HEK293 (cell line): ENCODE data around the gene MTFR1L.

Experiments used
- BCL11A ChIP-seq: fragments of 450-650 bp; formaldehyde crosslinking; IDR thresholded peaks from 2 replicates; pipeline ENCODE4 v1.5.1; 2016; ENCODE audit warnings: low read depth, missing biosample characterization, missing genetic modification characterization
- GFI1B ChIP-seq: fragments of 450-650 bp; formaldehyde crosslinking; IDR thresholded peaks from 2 replicates; pipeline ENCODE4 v1.5.1; 2016; ENCODE audit warnings: missing biosample characterization, missing genetic modification characterization
- GLIS2 ChIP-seq: fragments of 450-650 bp; formaldehyde crosslinking; IDR thresholded peaks from 2 replicates; pipeline ENCODE4 v1.5.1; 2016; ENCODE audit warnings: missing biosample characterization, missing genetic modification characterization
- HIC1 ChIP-seq: fragments of 450-650 bp; formaldehyde crosslinking; IDR thresholded peaks from 2 replicates; pipeline ENCODE4 v1.5.1; 2016; ENCODE audit warnings: missing biosample characterization, missing genetic modification characterization
- INSM2 ChIP-seq: fragments of 450-650 bp; formaldehyde crosslinking; IDR thresholded peaks from 2 replicates; pipeline ENCODE4 v1.5.1; 2016; ENCODE audit warnings: missing biosample characterization, missing genetic modification characterization
- OVOL3 ChIP-seq: fragments of 450-650 bp; formaldehyde crosslinking; IDR thresholded peaks from 2 replicates; pipeline ENCODE4 v1.5.1; 2016; ENCODE audit warnings: missing biosample characterization, missing genetic modification characterization
- TCF7L2 ChIP-seq: IDR thresholded peaks from 2 replicates; pipeline ENCODE4 v1.6.1; 2011; ENCODE audit warnings: low read depth, mild to moderate bottlenecking, inconsistent platforms, low read length, moderate library complexity, borderline replicate concordance
- YY1 ChIP-seq: fragments of 450-650 bp; formaldehyde crosslinking; IDR thresholded peaks from 2 replicates; pipeline ENCODE4 v1.5.1; 2018; ENCODE audit warnings: missing biosample characterization, missing genetic modification characterization
- ZBTB20 ChIP-seq: fragments of 450-650 bp; formaldehyde crosslinking; IDR thresholded peaks from 2 replicates; pipeline ENCODE4 v1.5.1; 2016; ENCODE audit warnings: missing biosample characterization, missing genetic modification characterization
- ZFP3 ChIP-seq: fragments of 450-650 bp; formaldehyde crosslinking; IDR thresholded peaks from 2 replicates; pipeline ENCODE4 v1.5.1; 2016; ENCODE audit warnings: low read depth, missing biosample characterization, missing genetic modification characterization
- ZIC2 ChIP-seq: fragments of 450-650 bp; formaldehyde crosslinking; IDR thresholded peaks from 2 replicates; pipeline ENCODE4 v1.5.1; 2016; ENCODE audit warnings: missing biosample characterization, missing genetic modification characterization
- ZNF114 ChIP-seq: fragments of 450-650 bp; formaldehyde crosslinking; IDR thresholded peaks from 2 replicates; pipeline ENCODE4 v1.5.0; 2017; ENCODE audit warnings: missing biosample characterization, missing genetic modification characterization
- ZNF155 ChIP-seq: fragments of 450-650 bp; formaldehyde crosslinking; IDR thresholded peaks from 2 replicates; pipeline ENCODE4 v1.5.1; 2016; ENCODE audit warnings: missing biosample characterization, missing genetic modification characterization
- ZNF157 ChIP-seq: fragments of 450-650 bp; formaldehyde crosslinking; IDR thresholded peaks from 2 replicates; pipeline ENCODE4 v1.5.1; 2016; ENCODE audit warnings: missing biosample characterization, missing genetic modification characterization
- ZNF266 ChIP-seq: fragments of 450-650 bp; formaldehyde crosslinking; IDR thresholded peaks from 2 replicates; pipeline ENCODE4 v1.5.1; 2016; ENCODE audit warnings: missing biosample characterization, missing genetic modification characterization, low read depth
- ZNF341 ChIP-seq: fragments of 450-650 bp; formaldehyde crosslinking; IDR thresholded peaks from 2 replicates; pipeline ENCODE4; 2016; ENCODE audit warnings: low read depth, missing biosample characterization, missing genetic modification characterization
- ZNF37A ChIP-seq: fragments of 450-650 bp; IDR thresholded peaks from 2 replicates; pipeline ENCODE4 v1.5.1; 2018; ENCODE audit warnings: missing biosample characterization, missing genetic modification characterization
- ZNF549 ChIP-seq: fragments of 450-650 bp; IDR thresholded peaks from 2 replicates; pipeline ENCODE4 v1.5.1; 2018; ENCODE audit warnings: missing biosample characterization, missing genetic modification characterization, mild to moderate bottlenecking, inconsistent platforms, moderate library complexity
- ZNF658 ChIP-seq: fragments of 450-650 bp; formaldehyde crosslinking; IDR thresholded peaks from 2 replicates; pipeline ENCODE4; 2016; ENCODE audit warnings: missing biosample characterization, missing genetic modification characterization
- ZNF670 ChIP-seq: fragments of 450-650 bp; formaldehyde crosslinking; IDR thresholded peaks from 2 replicates; pipeline ENCODE4 v1.5.1; 2016; ENCODE audit warnings: missing biosample characterization, missing genetic modification characterization, low read depth
- ZNF747 ChIP-seq: fragments of 450-650 bp; formaldehyde crosslinking; IDR thresholded peaks from 2 replicates; pipeline ENCODE4 v1.5.1; 2016; ENCODE audit warnings: missing biosample characterization, missing genetic modification characterization
- ZNF777 ChIP-seq: fragments of 450-650 bp; formaldehyde crosslinking; IDR thresholded peaks from 2 replicates; pipeline ENCODE4 v1.5.1; 2017; ENCODE audit warnings: missing biosample characterization, missing genetic modification characterization, borderline replicate concordance
- ZSCAN16 ChIP-seq: fragments of 450-650 bp; formaldehyde crosslinking; IDR thresholded peaks from 2 replicates; pipeline ENCODE4 v1.5.1; 2016; ENCODE audit warnings: missing biosample characterization, missing genetic modification characterization
- ZSCAN23 ChIP-seq: fragments of 450-650 bp; formaldehyde crosslinking; IDR thresholded peaks from 2 replicates; pipeline ENCODE4 v1.5.1; 2016; ENCODE audit warnings: missing biosample characterization, missing genetic modification characterization
- TF ChIP-seq, protein P1 (sequence below): fragments of 450-650 bp; formaldehyde crosslinking; IDR thresholded peaks from 2 replicates; pipeline ENCODE4 v1.5.1; 2016; ENCODE audit warnings: missing biosample characterization, missing genetic modification characterization
- TF ChIP-seq, protein P2 (sequence below): fragments of 450-650 bp; formaldehyde crosslinking; optimal IDR thresholded peaks from 2 replicates; pipeline ENCODE3; 2016; ENCODE audit warnings: missing biosample characterization, mild to moderate bottlenecking, missing genetic modification characterization
- TF ChIP-seq, protein P3 (sequence below): fragments of 450-650 bp; formaldehyde crosslinking; IDR thresholded peaks from 2 replicates; pipeline ENCODE4 v1.5.1; 2016; ENCODE audit warnings: missing biosample characterization, missing genetic modification characterization
- TF ChIP-seq, protein P4 (sequence below): fragments of 450-650 bp; formaldehyde crosslinking; IDR thresholded peaks from 2 replicates; pipeline ENCODE4; 2016; ENCODE audit warnings: missing biosample characterization, missing genetic modification characterization

The MTFR1L gene

DNA sequence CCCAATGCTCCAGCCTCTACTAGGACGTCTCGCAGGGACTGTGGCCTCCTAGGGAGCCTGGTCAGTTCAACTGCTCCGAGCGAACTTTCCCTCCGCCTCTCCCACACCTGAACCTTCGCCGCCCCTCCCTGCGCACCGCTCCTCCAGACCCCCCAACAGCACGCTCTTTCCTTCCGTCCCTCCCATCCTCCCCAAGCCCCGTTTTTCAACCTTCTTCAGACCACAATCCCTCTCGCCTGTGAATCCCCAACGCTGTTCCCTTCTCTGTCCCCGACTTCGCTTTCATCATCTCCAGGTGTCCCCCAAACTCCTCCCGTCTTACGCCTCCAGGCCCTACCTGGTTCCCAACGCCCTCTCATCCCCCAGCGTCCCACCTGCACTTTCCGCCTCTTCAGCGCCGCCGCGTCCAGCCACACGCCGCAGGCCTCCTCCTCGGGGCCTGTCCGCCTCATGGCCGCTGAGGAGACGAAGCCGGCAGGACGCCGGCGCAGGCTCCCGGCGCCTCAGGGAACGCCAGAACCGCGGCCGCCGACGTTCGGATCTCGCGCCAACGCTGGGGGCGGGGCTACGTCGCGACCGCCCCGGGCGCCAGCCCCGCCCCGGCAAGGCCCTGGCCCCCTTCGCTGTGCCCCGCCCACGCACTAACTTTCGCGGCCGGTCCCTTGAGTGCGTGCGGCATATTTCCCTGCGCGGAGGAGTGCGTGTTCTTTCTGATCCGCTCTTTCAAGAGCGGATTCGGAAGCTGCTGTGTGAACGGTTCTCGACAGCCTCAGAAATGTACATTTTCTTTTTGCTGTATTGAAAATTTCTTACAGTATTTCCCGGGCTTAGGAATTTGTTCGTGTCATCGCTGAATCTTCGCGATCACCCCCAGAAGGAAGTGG, 39.4 kb downstream of the MTFR1L start, which contains the start of gene AUNIP (continued):
- TF ChIP-seq, protein P1, sequence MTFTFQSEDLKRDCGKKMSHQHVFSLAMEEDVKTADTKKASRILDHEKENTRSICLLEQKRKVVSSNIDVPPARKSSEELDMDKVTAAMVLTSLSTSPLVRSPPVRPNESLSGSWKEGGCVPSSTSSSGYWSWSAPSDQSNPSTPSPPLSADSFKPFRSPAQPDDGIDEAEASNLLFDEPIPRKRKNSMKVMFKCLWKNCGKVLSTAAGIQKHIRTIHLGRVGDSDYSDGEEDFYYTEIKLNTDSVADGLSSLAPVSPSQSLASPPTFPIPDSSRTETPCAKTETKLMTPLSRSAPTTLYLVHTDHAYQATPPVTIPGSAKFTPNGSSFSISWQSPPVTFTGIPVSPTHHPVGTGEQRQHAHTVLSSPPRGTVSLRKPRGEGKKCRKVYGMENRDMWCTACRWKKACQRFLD (tag by site-specific recombination) = peak; percentile 91
- 0 out of 2 replicates have a peak, but pooled peaks have one; percentile 59 for TF ChIP-seq ZNF658 (tag by site-specific recombination)
- TF ChIP-seq YY1 (tag by site-specific recombination) = peak; percentile 83; the same call in 1 of the 2 replicates
- no peak for TF ChIP-seq ZNF157 (tag by site-specific recombination)
- TF ChIP-seq ZNF670 = no peak
- no peak for TF ChIP-seq ZFP3 (tag by site-specific recombination)
- no peak for TF ChIP-seq HIC1 (tag by site-specific recombination)
- no peak for TF ChIP-seq ZNF747 (tag by site-specific recombination)
- no peak for TF ChIP-seq ZNF549
- TF ChIP-seq, protein P2, sequence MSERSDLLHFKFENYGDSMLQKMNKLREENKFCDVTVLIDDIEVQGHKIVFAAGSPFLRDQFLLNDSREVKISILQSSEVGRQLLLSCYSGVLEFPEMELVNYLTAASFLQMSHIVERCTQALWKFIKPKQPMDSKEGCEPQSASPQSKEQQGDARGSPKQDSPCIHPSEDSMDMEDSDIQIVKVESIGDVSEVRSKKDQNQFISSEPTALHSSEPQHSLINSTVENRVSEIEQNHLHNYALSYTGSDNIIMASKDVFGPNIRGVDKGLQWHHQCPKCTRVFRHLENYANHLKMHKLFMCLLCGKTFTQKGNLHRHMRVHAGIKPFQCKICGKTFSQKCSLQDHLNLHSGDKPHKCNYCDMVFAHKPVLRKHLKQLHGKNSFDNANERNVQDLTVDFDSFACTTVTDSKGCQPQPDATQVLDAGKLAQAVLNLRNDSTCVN (tag by site-specific recombination) = peak; percentile 76
- peak; percentile 86; the same call in 1 of the 2 replicates for TF ChIP-seq ZSCAN23
- no peak for TF ChIP-seq ZNF37A (tag by site-specific recombination)
- TF ChIP-seq ZNF155 (tag by site-specific recombination) = no peak
- no peak for TF ChIP-seq BCL11A
- no peak for TF ChIP-seq GFI1B (tag by site-specific recombination)
- TF ChIP-seq ZBTB20 = peak; percentile 72; the same call in 1 of the 2 replicates
- TF ChIP-seq ZNF266 (tag by site-specific recombination) = no peak
- TF ChIP-seq GLIS2 (tag by site-specific recombination) = peak; percentile 82
- TF ChIP-seq OVOL3 = peak; percentile 58; the same call in 1 of the 2 replicates
- TF ChIP-seq, protein P3, sequence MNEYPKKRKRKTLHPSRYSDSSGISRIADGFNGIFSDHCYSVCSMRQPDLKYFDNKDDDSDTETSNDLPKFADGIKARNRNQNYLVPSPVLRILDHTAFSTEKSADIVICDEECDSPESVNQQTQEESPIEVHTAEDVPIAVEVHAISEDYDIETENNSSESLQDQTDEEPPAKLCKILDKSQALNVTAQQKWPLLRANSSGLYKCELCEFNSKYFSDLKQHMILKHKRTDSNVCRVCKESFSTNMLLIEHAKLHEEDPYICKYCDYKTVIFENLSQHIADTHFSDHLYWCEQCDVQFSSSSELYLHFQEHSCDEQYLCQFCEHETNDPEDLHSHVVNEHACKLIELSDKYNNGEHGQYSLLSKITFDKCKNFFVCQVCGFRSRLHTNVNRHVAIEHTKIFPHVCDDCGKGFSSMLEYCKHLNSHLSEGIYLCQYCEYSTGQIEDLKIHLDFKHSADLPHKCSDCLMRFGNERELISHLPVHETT (tag by site-specific recombination) = no peak; the same call in none of the 2 replicates
- TF ChIP-seq ZIC2 (tag by site-specific recombination) = peak; percentile 79
- peak; percentile 92 for TF ChIP-seq ZNF341 (tag by site-specific recombination)
- no peak for TF ChIP-seq ZNF114
- TF ChIP-seq, protein P4, sequence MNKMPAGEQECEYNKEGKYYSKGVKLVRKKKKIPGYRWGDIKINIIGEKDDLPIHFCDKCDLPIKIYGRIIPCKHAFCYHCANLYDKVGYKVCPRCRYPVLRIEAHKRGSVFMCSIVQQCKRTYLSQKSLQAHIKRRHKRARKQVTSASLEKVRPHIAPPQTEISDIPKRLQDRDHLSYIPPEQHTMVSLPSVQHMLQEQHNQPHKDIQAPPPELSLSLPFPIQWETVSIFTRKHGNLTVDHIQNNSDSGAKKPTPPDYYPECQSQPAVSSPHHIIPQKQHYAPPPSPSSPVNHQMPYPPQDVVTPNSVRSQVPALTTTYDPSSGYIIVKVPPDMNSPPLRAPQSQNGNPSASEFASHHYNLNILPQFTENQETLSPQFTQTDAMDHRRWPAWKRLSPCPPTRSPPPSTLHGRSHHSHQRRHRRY (tag by site-specific recombination) = peak; percentile 90; the same call in 1 of the 2 replicates
- TF ChIP-seq INSM2 (tag by site-specific recombination) = peak; percentile 65
- no peak for TF ChIP-seq TCF7L2
- no peak for TF ChIP-seq ZNF777 (tag by site-specific recombination)
- peak; percentile 43; the same call in 1 of the 2 replicates for TF ChIP-seq ZSCAN16 (tag by site-specific recombination)
